Iris pigment epithelial cell (primary cell): Measurements from ENCODE around the gene ALG5.

ENCODE experiments used
- DNase-seq: peaks from one replicate; pipeline ENCODE4 v3.0.0-alpha.2; 2011; ENCODE audit warnings: low read depth

The ALG5 gene

GRCh38 chr13:36915896-36916640 lies 83.1 kb downstream of the ALG5 start:
- DNase-seq, result no peak

GRCh38 chr13:36915106-36915505 lies 84.0 kb downstream of the ALG5 start:
- DNase-seq, result no peak

GRCh38 chr13:36914648-36915047 lies 84.5 kb downstream of the ALG5 start:
- DNase-seq, result peak; percentile 11

GRCh38 chr13:36913463-36913862 lies 85.7 kb downstream of the ALG5 start:
- DNase-seq, result no peak

- DNase-seq, result no peak
Observed at GRCh38 chr13:36912973-36913372, 86.2 kb downstream of the ALG5 start.

- DNase-seq, result no peak
Observed at GRCh38 chr13:36912369-36912768, 86.8 kb downstream of the ALG5 start.

GRCh38 chr13:36910545-36910944 lies 88.6 kb downstream of the ALG5 start:
- DNase-seq, result no peak

GRCh38 chr13:36907821-36908220 lies 91.3 kb downstream of the ALG5 start:
- DNase-seq, result no peak

GRCh38 chr13:36907266-36907665 lies 91.9 kb downstream of the ALG5 start:
- DNase-seq, result no peak

- no peak for DNase-seq
Observed at GRCh38 chr13:36905944-36906343, 93.2 kb downstream of the ALG5 start.

- no peak for DNase-seq
Observed at GRCh38 chr13:36903925-36904595, 95.1 kb downstream of the ALG5 start.
